PC-9 (cell line): ENCODE measurements around the gene PDZRN4. TPM values are rescaled to one million over a fixed set of nuclear protein-coding genes. Genes with fewer than 3 reads are reported as not detected.

Experiments used
- BruUV-seq: library from RNA; stranded (reverse); fragments of 400-500 nt; replicated peaks from 2 replicates; lab custom pipeline; 2021; lab: Mats Ljungman, UMichigan
- CTCF ChIA-PET: fragments of 300-600 bp; sonication (Branson Sonifier 250); formaldehyde crosslinking; loops from one replicate; lab custom pipeline; 2022; ENCODE audit warnings: antibody characterized with exemption; lab: Charles Lee
- POLR2A ChIA-PET: fragments of 300-600 bp; sonication (Branson Sonifier 250); formaldehyde crosslinking; loops from one replicate; lab custom pipeline; 2022; ENCODE audit warnings: antibody characterized with exemption; ENCODE audit not compliant: unreplicated experiment; lab: Charles Lee
- DNase-seq, 2 experiments: peaks; one replicate each; pipeline versions ENCODE4 v3.0.0 to v3.0.0-alpha.2; 2015 to 2022; ENCODE audit warnings: mixed read lengths in 1 of 2
- H2AFZ ChIP-seq: fragments of 200-600 bp; sonication (generic); 2 replicates; pipeline ENCODE4 v1.8.1; 2017; ENCODE audit warnings: antibody characterized with exemption
- H3F3A ChIP-seq: fragments of 200-600 bp; sonication (generic); 2 replicates; pipeline ENCODE4 v1.8.1; 2017; ENCODE audit warnings: antibody characterized with exemption, mild to moderate bottlenecking, low read depth; ENCODE audit not compliant: insufficient read depth
- H3K27ac ChIP-seq: fragments of 200-600 bp; sonication (generic); 2 replicates; pipeline ENCODE4 v1.6.1; 2016; ENCODE audit warnings: mixed run types
- H3K27me3 ChIP-seq: fragments of 200-600 bp; sonication (generic); 2 replicates; pipeline ENCODE4 v1.6.1; 2016; ENCODE audit warnings: low read depth, mixed run types; ENCODE audit not compliant: insufficient read depth
- H3K36me3 ChIP-seq: fragments of 200-600 bp; sonication (generic); 2 replicates; pipeline ENCODE4 v1.6.1; 2016; ENCODE audit warnings: low read depth, mixed run types
- H3K4me1 ChIP-seq: fragments of 200-600 bp; sonication (generic); replicated peaks from 2 replicates; pipeline ENCODE4 v1.6.1; 2016; ENCODE audit warnings: mixed run types; ENCODE audit not compliant: insufficient read depth
- H3K4me2 ChIP-seq: fragments of 200-600 bp; sonication (generic); 2 replicates; pipeline ENCODE4 v1.6.1; 2017; ENCODE audit warnings: mixed run types
- H3K4me3 ChIP-seq: fragments of 200-600 bp; sonication (generic); 2 replicates; pipeline ENCODE4 v1.6.1; 2016; ENCODE audit warnings: mixed run types
- H3K79me2 ChIP-seq: fragments of 200-600 bp; sonication (generic); 2 replicates; pipeline ENCODE4 v1.6.1; 2017; ENCODE audit warnings: low read depth, mixed run types
- H3K9me2 ChIP-seq: fragments of 200-600 bp; sonication (generic); 2 replicates; pipeline ENCODE4 v1.8.1; 2017; ENCODE audit warnings: mild to moderate bottlenecking; ENCODE audit not compliant: insufficient read depth
- H3K9me3 ChIP-seq: fragments of 200-600 bp; sonication (generic); 2 replicates; pipeline ENCODE4 v1.8.1; 2016; ENCODE audit warnings: low read depth; ENCODE audit not compliant: insufficient read depth
- H4K20me1 ChIP-seq: fragments of 200-600 bp; sonication (generic); 2 replicates; pipeline ENCODE4 v1.8.1; 2017; ENCODE audit not compliant: insufficient read depth
- EZH2 ChIP-seq: fragments of 200-600 bp; sonication (generic); IDR thresholded peaks from 2 replicates; pipeline ENCODE4 v1.8.0; 2017; ENCODE audit warnings: antibody characterized with exemption, low read depth
- intact Hi-C: fragments of 100-400 bp; cut with micrococcal nuclease; formaldehyde crosslinking; loops from one replicate; pipeline ENCODE4 v1.10.0; 2022; ENCODE audit not compliant: unreplicated experiment
- total RNA-seq: library from RNA; stranded (reverse); gene quantifications from 2 replicates; pipeline ENCODE4 v1.2.3, GENCODE V29; 2021
- TF ChIP-seq, protein P1 (sequence below): fragments of 200-600 bp; sonication (generic); conservative IDR thresholded peaks from 2 replicates; pipeline ENCODE4 v1.6.1; 2017; ENCODE audit warnings: mixed run types, antibody characterized with exemption, mild to moderate bottlenecking, moderate library complexity

The PDZRN4 gene
- total RNA-seq, 1 experiment from 2014 or later: not detected

DNA sequence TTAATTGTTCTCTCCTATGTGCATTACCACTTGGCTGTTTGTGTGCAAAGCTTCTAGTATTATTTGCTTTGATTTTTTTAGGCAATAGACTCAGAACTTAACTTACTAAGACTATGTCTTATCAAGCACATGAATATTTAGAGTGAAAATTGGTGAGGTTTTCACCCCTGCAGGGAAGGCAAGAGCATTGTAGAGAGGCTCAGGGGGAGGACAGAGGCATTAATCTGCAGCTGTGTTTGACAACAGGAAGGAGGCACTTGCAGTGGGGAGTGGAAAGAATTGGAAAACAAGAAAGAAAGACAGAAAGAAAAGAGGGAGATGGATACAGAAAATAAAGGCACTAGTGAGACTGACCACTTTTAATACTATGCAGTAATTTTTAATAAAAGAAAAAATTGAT is 431.6 kb downstream of the PDZRN4 start:
- no peaks in the 10 kb centered on the region for H4K20me1 ChIP-seq
- no peak for DNase-seq
- ChIA-PET POLR2A (no interaction called here), CTCF (no interaction called here)
- H3F3A ChIP-seq: no peaks in the 10 kb centered on the region
- H3K9me2 ChIP-seq: peaks cover 4% of the 10 kb centered on the region; the same call in 1 of the 2 replicates
- intact Hi-C loops: no loop called here
- H3K9me3 ChIP-seq: no peaks in the 10 kb centered on the region
- no peaks in the 10 kb centered on the region for H3K36me3 ChIP-seq
- H3K4me1 ChIP-seq: no peaks in the 10 kb centered on the region
- no peaks in the 10 kb centered on the region for H3K79me2 ChIP-seq
- no peak overlapping the region for H3K27ac ChIP-seq
- H2AFZ ChIP-seq: no peak overlapping the region
- BruUV-seq: no TSS peak
- no peak for TF ChIP-seq EZH2
- TF ChIP-seq, protein P1, sequence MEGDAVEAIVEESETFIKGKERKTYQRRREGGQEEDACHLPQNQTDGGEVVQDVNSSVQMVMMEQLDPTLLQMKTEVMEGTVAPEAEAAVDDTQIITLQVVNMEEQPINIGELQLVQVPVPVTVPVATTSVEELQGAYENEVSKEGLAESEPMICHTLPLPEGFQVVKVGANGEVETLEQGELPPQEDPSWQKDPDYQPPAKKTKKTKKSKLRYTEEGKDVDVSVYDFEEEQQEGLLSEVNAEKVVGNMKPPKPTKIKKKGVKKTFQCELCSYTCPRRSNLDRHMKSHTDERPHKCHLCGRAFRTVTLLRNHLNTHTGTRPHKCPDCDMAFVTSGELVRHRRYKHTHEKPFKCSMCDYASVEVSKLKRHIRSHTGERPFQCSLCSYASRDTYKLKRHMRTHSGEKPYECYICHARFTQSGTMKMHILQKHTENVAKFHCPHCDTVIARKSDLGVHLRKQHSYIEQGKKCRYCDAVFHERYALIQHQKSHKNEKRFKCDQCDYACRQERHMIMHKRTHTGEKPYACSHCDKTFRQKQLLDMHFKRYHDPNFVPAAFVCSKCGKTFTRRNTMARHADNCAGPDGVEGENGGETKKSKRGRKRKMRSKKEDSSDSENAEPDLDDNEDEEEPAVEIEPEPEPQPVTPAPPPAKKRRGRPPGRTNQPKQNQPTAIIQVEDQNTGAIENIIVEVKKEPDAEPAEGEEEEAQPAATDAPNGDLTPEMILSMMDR: no peak
- H3K27me3 ChIP-seq: no peaks in the 10 kb centered on the region
- no peak overlapping the region for H3K4me3 ChIP-seq
- H3K4me2 ChIP-seq: no peak overlapping the region

DNA sequence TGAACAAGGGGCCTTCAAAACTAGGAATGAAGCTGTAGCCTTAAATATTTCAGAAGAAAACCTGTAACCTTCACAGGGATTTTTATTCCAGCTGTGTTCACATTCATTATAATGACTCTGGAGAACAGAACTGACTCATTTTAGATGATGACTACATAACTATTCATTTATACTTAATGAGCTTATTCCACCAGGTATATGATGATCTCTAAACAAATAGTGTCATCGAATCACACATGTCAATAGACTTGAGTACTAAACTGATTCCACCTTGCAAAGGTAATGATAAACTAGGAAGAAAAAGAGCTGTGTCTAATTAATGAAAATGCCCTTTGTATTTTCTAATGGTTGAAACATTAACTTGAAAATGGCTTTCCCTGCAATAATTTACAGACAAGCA is 433.2 kb downstream of the PDZRN4 start:
- H3K9me2 ChIP-seq: peaks cover 4% of the 10 kb centered on the region; the same call in 1 of the 2 replicates
- no peak overlapping the region for H3K4me3 ChIP-seq
- intact Hi-C loops: no loop called here
- H4K20me1 ChIP-seq: no peaks in the 10 kb centered on the region
- no peaks in the 10 kb centered on the region for H3K4me1 ChIP-seq
- no peak overlapping the region for H2AFZ ChIP-seq
- no peak overlapping the region for H3K4me2 ChIP-seq
- no peak for DNase-seq
- no peaks in the 10 kb centered on the region for H3K36me3 ChIP-seq
- no peaks in the 10 kb centered on the region for H3F3A ChIP-seq
- TF ChIP-seq, protein P1: no peak
- TF ChIP-seq EZH2: no peak
- no peaks in the 10 kb centered on the region for H3K79me2 ChIP-seq
- BruUV-seq: no TSS peak
- ChIA-PET CTCF (no interaction called here), POLR2A (no interaction called here)
- H3K27ac ChIP-seq: no peak overlapping the region
- H3K9me3 ChIP-seq: no peaks in the 10 kb centered on the region
- no peaks in the 10 kb centered on the region for H3K27me3 ChIP-seq
